Hepatocyte (in vitro differentiated cells): ENCODE results near the gene CT45A5.
"Not testable (repeated sequence)": the region's sequence is repeated elsewhere in the genome, so short reads cannot be mapped to it uniquely, and the experiment has no call there.

ENCODE experiments used
- EZH2phosphoT487 ChIP-seq: fragments of 200-600 bp; sonication (generic); IDR thresholded peaks from one replicate; pipeline ENCODE4 v1.6.1; 2018; ENCODE audit warnings: antibody characterized with exemption, mild to moderate bottlenecking, low read depth, moderate library complexity; ENCODE audit not compliant: unreplicated experiment, severe bottlenecking
- TF ChIP-seq, protein P1 (sequence below): fragments of 200-600 bp; sonication (generic); IDR thresholded peaks from 2 replicates; pipeline ENCODE4 v1.5.1; 2016; ENCODE audit warnings: antibody characterized with exemption, mild to moderate bottlenecking; ENCODE audit not compliant: poor library complexity

DNA sequence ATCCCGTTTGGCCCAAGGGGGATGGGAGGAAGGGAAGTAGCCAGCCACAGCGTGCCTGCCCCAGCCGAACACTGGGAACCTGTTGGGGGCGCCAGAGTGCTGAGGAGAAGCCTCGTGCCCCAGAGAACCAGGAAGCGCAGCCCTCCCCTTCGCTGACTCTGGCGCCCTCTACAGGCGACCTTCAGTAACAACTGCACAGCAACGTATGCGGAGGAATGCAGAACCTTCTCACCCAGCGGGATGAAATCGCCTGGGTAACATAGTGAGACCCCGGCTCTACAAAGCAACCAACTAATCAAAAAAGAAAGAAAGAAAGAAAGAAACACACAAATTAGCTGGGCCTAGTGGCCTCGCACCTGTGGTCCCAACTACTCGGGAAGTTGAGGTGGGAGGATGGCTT is at the start of gene CT45A5:
- TF ChIP-seq, protein P1, sequence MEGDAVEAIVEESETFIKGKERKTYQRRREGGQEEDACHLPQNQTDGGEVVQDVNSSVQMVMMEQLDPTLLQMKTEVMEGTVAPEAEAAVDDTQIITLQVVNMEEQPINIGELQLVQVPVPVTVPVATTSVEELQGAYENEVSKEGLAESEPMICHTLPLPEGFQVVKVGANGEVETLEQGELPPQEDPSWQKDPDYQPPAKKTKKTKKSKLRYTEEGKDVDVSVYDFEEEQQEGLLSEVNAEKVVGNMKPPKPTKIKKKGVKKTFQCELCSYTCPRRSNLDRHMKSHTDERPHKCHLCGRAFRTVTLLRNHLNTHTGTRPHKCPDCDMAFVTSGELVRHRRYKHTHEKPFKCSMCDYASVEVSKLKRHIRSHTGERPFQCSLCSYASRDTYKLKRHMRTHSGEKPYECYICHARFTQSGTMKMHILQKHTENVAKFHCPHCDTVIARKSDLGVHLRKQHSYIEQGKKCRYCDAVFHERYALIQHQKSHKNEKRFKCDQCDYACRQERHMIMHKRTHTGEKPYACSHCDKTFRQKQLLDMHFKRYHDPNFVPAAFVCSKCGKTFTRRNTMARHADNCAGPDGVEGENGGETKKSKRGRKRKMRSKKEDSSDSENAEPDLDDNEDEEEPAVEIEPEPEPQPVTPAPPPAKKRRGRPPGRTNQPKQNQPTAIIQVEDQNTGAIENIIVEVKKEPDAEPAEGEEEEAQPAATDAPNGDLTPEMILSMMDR: not testable (repeated sequence)
- not testable (repeated sequence) for TF ChIP-seq EZH2phosphoT487
